PC-9 (cell line): Measurements from ENCODE around the gene SYN1. TPM values are rescaled to one million over a fixed set of nuclear protein-coding genes. Genes with fewer than 3 reads are reported as not detected.

Experiments
- BruUV-seq: library from RNA; stranded (reverse); fragments of 400-500 nt; replicated peaks from 2 replicates; lab custom pipeline; 2021; lab: Mats Ljungman, UMichigan
- CTCF ChIA-PET: fragments of 300-600 bp; sonication (Branson Sonifier 250); formaldehyde crosslinking; loops from one replicate; lab custom pipeline; 2022; ENCODE audit warnings: antibody characterized with exemption; lab: Charles Lee
- POLR2A ChIA-PET: fragments of 300-600 bp; sonication (Branson Sonifier 250); formaldehyde crosslinking; loops from one replicate; lab custom pipeline; 2022; ENCODE audit warnings: antibody characterized with exemption; ENCODE audit not compliant: unreplicated experiment; lab: Charles Lee
- DNase-seq, 2 experiments: peaks; one replicate each; pipeline versions ENCODE4 v3.0.0 to v3.0.0-alpha.2; 2015 to 2022; ENCODE audit warnings: mixed read lengths in 1 of 2
- H2AFZ ChIP-seq: fragments of 200-600 bp; sonication (generic); 2 replicates; pipeline ENCODE4 v1.8.1; 2017; ENCODE audit warnings: antibody characterized with exemption
- H3F3A ChIP-seq: fragments of 200-600 bp; sonication (generic); 2 replicates; pipeline ENCODE4 v1.8.1; 2017; ENCODE audit warnings: antibody characterized with exemption, mild to moderate bottlenecking, low read depth; ENCODE audit not compliant: insufficient read depth
- H3K27ac ChIP-seq: fragments of 200-600 bp; sonication (generic); 2 replicates; pipeline ENCODE4 v1.6.1; 2016; ENCODE audit warnings: mixed run types
- H3K27me3 ChIP-seq: fragments of 200-600 bp; sonication (generic); 2 replicates; pipeline ENCODE4 v1.6.1; 2016; ENCODE audit warnings: low read depth, mixed run types; ENCODE audit not compliant: insufficient read depth
- H3K36me3 ChIP-seq: fragments of 200-600 bp; sonication (generic); 2 replicates; pipeline ENCODE4 v1.6.1; 2016; ENCODE audit warnings: low read depth, mixed run types
- H3K4me1 ChIP-seq: fragments of 200-600 bp; sonication (generic); replicated peaks from 2 replicates; pipeline ENCODE4 v1.6.1; 2016; ENCODE audit warnings: mixed run types; ENCODE audit not compliant: insufficient read depth
- H3K4me2 ChIP-seq: fragments of 200-600 bp; sonication (generic); 2 replicates; pipeline ENCODE4 v1.6.1; 2017; ENCODE audit warnings: mixed run types
- H3K4me3 ChIP-seq: fragments of 200-600 bp; sonication (generic); 2 replicates; pipeline ENCODE4 v1.6.1; 2016; ENCODE audit warnings: mixed run types
- H3K79me2 ChIP-seq: fragments of 200-600 bp; sonication (generic); 2 replicates; pipeline ENCODE4 v1.6.1; 2017; ENCODE audit warnings: low read depth, mixed run types
- H3K9me2 ChIP-seq: fragments of 200-600 bp; sonication (generic); 2 replicates; pipeline ENCODE4 v1.8.1; 2017; ENCODE audit warnings: mild to moderate bottlenecking; ENCODE audit not compliant: insufficient read depth
- H3K9me3 ChIP-seq: fragments of 200-600 bp; sonication (generic); 2 replicates; pipeline ENCODE4 v1.8.1; 2016; ENCODE audit warnings: low read depth; ENCODE audit not compliant: insufficient read depth
- H4K20me1 ChIP-seq: fragments of 200-600 bp; sonication (generic); 2 replicates; pipeline ENCODE4 v1.8.1; 2017; ENCODE audit not compliant: insufficient read depth
- EZH2 ChIP-seq: fragments of 200-600 bp; sonication (generic); IDR thresholded peaks from 2 replicates; pipeline ENCODE4 v1.8.0; 2017; ENCODE audit warnings: antibody characterized with exemption, low read depth
- intact Hi-C: fragments of 100-400 bp; cut with micrococcal nuclease; formaldehyde crosslinking; loops from one replicate; pipeline ENCODE4 v1.10.0; 2022; ENCODE audit not compliant: unreplicated experiment
- total RNA-seq: library from RNA; stranded (reverse); gene quantifications from 2 replicates; pipeline ENCODE4 v1.2.3, GENCODE V29; 2021
- TF ChIP-seq, protein P1 (sequence below): fragments of 200-600 bp; sonication (generic); conservative IDR thresholded peaks from 2 replicates; pipeline ENCODE4 v1.6.1; 2017; ENCODE audit warnings: mixed run types, antibody characterized with exemption, mild to moderate bottlenecking, moderate library complexity

Gene SYN1
- total RNA-seq, 1 experiment from 2014 or later, result not detected

GRCh38 chrX:47633689-47634590, 14.3 kb upstream of the SYN1 start:
- Histone ChIP-seq H3K9me3 (no peaks in the 10 kb centered on the region), H4K20me1 (no peaks in the 10 kb centered on the region), H3K36me3 (no peaks in the 10 kb centered on the region), H3K9me2 (no peaks in the 10 kb centered on the region), H3F3A (no peaks in the 10 kb centered on the region), H3K27ac (no peak overlapping the region), H2AFZ (no peak overlapping the region), H3K79me2 (no peaks in the 10 kb centered on the region), H3K27me3 (no peaks in the 10 kb centered on the region), H3K4me2 (no peak overlapping the region), H3K4me1 (no peaks in the 10 kb centered on the region), H3K4me3 (no peak overlapping the region)
- ChIA-PET POLR2A (no interaction called here), CTCF (no interaction called here)
- intact Hi-C loops, result no loop called here
- no TSS peak for BruUV-seq
- TF ChIP-seq, protein P1, sequence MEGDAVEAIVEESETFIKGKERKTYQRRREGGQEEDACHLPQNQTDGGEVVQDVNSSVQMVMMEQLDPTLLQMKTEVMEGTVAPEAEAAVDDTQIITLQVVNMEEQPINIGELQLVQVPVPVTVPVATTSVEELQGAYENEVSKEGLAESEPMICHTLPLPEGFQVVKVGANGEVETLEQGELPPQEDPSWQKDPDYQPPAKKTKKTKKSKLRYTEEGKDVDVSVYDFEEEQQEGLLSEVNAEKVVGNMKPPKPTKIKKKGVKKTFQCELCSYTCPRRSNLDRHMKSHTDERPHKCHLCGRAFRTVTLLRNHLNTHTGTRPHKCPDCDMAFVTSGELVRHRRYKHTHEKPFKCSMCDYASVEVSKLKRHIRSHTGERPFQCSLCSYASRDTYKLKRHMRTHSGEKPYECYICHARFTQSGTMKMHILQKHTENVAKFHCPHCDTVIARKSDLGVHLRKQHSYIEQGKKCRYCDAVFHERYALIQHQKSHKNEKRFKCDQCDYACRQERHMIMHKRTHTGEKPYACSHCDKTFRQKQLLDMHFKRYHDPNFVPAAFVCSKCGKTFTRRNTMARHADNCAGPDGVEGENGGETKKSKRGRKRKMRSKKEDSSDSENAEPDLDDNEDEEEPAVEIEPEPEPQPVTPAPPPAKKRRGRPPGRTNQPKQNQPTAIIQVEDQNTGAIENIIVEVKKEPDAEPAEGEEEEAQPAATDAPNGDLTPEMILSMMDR, result no peak
- TF ChIP-seq EZH2, result no peak
- no peak for DNase-seq

GRCh38 chrX:47632666-47633065, 13.0 kb upstream of the SYN1 start:
- no peak for TF ChIP-seq EZH2
- TF ChIP-seq, protein P1, result no peak
- H3K9me2 ChIP-seq, result no peaks in the 10 kb centered on the region
- no peak overlapping the region for H3K4me2 ChIP-seq
- H3K9me3 ChIP-seq, result no peaks in the 10 kb centered on the region
- no peaks in the 10 kb centered on the region for H3K79me2 ChIP-seq
- BruUV-seq, result no TSS peak
- no peaks in the 10 kb centered on the region for H3K4me1 ChIP-seq
- ChIA-PET POLR2A (no interaction called here), CTCF (no interaction called here)
- H4K20me1 ChIP-seq, result no peaks in the 10 kb centered on the region
- intact Hi-C loops, result no loop called here
- DNase-seq, result no peak
- H3K36me3 ChIP-seq, result no peaks in the 10 kb centered on the region
- H2AFZ ChIP-seq, result no peak overlapping the region
- H3K4me3 ChIP-seq, result no peak overlapping the region
- H3F3A ChIP-seq, result no peaks in the 10 kb centered on the region
- H3K27ac ChIP-seq, result no peak overlapping the region
- H3K27me3 ChIP-seq, result no peaks in the 10 kb centered on the region

- no peaks in the 10 kb centered on the region for H3F3A ChIP-seq
- H3K36me3 ChIP-seq, result no peaks in the 10 kb centered on the region
- H3K9me3 ChIP-seq, result no peaks in the 10 kb centered on the region
- H3K27ac ChIP-seq, result no peak overlapping the region
- H3K9me2 ChIP-seq, result no peaks in the 10 kb centered on the region
- DNase-seq, result no peak
- no peak overlapping the region for H3K4me3 ChIP-seq
- no TSS peak for BruUV-seq
- H3K27me3 ChIP-seq, result no peaks in the 10 kb centered on the region
- no peak for TF ChIP-seq EZH2
- TF ChIP-seq, protein P1, result no peak
- ChIA-PET CTCF (no interaction called here), POLR2A (no interaction called here)
- H3K4me2 ChIP-seq, result no peak overlapping the region
- no peaks in the 10 kb centered on the region for H3K4me1 ChIP-seq
- no peak overlapping the region for H2AFZ ChIP-seq
- no peaks in the 10 kb centered on the region for H4K20me1 ChIP-seq
- intact Hi-C loops, result no loop called here
- no peaks in the 10 kb centered on the region for H3K79me2 ChIP-seq
Measured at GRCh38 chrX:47631676-47632075, 12.0 kb upstream of the SYN1 start.
